ENCODE measurements around the gene SYN1. TPM values are rescaled to one million over a fixed set of nuclear protein-coding genes. Genes with fewer than 3 reads are reported as not detected.

Gene SYN1
- total and polyA plus RNA-seq, 2 experiments from 2014 or later, result 3.6 to 6.7 TPM

DNA sequence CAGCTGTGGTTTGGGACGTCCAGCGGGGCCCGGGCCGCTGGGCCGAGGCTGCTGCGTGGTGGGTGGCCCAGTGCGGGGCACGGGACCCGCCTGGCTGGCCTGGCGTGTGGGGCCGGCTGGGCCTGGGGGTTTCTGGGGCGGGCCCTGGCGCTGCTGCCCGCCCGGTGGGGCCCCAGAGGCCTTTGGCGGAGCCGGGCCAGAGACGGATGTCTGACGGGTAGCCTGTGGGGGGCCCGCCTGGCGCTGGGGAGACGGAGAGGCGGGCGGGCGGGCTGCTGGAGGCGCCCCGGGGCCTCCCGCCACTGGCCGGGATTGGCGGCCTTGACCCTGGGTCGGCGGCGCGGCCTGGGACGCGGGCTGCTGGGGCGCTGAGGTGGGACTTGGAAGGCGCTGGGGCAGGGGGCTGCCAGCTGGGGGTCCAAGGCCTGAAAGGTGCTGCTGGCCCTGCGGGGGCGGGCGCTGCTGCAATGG, 45.5 kb downstream of the SYN1 start (continued):
- TF ChIP-seq, protein P1, sequence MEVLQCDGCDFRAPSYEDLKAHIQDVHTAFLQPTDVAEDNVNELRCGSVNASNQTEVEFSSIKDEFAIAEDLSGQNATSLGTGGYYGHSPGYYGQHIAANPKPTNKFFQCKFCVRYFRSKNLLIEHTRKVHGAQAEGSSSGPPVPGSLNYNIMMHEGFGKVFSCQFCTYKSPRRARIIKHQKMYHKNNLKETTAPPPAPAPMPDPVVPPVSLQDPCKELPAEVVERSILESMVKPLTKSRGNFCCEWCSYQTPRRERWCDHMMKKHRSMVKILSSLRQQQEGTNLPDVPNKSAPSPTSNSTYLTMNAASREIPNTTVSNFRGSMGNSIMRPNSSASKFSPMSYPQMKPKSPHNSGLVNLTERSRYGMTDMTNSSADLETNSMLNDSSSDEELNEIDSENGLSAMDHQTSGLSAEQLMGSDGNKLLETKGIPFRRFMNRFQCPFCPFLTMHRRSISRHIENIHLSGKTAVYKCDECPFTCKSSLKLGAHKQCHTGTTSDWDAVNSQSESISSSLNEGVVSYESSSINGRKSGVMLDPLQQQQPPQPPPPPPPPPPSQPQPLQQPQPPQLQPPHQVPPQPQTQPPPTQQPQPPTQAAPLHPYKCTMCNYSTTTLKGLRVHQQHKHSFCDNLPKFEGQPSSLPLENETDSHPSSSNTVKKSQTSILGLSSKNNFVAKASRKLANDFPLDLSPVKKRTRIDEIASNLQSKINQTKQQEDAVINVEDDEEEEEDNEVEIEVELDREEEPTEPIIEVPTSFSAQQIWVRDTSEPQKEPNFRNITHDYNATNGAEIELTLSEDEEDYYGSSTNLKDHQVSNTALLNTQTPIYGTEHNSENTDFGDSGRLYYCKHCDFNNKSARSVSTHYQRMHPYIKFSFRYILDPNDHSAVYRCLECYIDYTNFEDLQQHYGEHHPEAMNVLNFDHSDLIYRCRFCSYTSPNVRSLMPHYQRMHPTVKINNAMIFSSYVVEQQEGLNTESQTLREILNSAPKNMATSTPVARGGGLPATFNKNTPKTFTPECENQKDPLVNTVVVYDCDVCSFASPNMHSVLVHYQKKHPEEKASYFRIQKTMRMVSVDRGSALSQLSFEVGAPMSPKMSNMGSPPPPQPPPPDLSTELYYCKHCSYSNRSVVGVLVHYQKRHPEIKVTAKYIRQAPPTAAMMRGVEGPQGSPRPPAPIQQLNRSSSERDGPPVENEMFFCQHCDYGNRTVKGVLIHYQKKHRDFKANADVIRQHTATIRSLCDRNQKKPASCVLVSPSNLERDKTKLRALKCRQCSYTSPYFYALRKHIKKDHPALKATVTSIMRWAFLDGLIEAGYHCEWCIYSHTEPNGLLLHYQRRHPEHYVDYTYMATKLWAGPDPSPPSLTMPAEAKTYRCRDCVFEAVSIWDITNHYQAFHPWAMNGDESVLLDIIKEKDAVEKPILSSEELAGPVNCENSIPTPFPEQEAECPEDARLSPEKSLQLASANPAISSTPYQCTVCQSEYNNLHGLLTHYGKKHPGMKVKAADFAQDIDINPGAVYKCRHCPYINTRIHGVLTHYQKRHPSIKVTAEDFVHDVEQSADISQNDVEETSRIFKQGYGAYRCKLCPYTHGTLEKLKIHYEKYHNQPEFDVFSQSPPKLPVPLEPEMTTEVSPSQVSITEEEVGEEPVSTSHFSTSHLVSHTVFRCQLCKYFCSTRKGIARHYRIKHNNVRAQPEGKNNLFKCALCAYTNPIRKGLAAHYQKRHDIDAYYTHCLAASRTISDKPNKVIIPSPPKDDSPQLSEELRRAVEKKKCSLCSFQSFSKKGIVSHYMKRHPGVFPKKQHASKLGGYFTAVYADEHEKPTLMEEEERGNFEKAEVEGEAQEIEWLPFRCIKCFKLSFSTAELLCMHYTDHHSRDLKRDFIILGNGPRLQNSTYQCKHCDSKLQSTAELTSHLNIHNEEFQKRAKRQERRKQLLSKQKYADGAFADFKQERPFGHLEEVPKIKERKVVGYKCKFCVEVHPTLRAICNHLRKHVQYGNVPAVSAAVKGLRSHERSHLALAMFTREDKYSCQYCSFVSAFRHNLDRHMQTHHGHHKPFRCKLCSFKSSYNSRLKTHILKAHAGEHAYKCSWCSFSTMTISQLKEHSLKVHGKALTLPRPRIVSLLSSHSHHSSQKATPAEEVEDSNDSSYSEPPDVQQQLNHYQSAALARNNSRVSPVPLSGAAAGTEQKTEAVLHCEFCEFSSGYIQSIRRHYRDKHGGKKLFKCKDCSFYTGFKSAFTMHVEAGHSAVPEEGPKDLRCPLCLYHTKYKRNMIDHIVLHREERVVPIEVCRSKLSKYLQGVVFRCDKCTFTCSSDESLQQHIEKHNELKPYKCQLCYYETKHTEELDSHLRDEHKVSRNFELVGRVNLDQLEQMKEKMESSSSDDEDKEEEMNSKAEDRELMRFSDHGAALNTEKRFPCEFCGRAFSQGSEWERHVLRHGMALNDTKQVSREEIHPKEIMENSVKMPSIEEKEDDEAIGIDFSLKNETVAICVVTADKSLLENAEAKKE (CRISPR knock-in tag; IDR thresholded peaks at IDR 0.05), result no peak
- no peak for TF ChIP-seq CREB1 (CRISPR knock-in tag; IDR thresholded peaks at IDR 0.05; ENCODE audit: low read depth)
- no peak for TF ChIP-seq POLR2AphosphoS5 (IDR thresholded peaks at IDR 0.05; ENCODE audit: low read depth)
- TF ChIP-seq EZH2 (IDR thresholded peaks at IDR 0.05; ENCODE audit: low read depth, unreplicated experiment), result no peak
- TF ChIP-seq, protein P2, sequence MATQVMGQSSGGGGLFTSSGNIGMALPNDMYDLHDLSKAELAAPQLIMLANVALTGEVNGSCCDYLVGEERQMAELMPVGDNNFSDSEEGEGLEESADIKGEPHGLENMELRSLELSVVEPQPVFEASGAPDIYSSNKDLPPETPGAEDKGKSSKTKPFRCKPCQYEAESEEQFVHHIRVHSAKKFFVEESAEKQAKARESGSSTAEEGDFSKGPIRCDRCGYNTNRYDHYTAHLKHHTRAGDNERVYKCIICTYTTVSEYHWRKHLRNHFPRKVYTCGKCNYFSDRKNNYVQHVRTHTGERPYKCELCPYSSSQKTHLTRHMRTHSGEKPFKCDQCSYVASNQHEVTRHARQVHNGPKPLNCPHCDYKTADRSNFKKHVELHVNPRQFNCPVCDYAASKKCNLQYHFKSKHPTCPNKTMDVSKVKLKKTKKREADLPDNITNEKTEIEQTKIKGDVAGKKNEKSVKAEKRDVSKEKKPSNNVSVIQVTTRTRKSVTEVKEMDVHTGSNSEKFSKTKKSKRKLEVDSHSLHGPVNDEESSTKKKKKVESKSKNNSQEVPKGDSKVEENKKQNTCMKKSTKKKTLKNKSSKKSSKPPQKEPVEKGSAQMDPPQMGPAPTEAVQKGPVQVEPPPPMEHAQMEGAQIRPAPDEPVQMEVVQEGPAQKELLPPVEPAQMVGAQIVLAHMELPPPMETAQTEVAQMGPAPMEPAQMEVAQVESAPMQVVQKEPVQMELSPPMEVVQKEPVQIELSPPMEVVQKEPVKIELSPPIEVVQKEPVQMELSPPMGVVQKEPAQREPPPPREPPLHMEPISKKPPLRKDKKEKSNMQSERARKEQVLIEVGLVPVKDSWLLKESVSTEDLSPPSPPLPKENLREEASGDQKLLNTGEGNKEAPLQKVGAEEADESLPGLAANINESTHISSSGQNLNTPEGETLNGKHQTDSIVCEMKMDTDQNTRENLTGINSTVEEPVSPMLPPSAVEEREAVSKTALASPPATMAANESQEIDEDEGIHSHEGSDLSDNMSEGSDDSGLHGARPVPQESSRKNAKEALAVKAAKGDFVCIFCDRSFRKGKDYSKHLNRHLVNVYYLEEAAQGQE (IDR thresholded peaks at IDR 0.05; ENCODE audit: unreplicated experiment), result no peak
- TF ChIP-seq, protein P3, sequence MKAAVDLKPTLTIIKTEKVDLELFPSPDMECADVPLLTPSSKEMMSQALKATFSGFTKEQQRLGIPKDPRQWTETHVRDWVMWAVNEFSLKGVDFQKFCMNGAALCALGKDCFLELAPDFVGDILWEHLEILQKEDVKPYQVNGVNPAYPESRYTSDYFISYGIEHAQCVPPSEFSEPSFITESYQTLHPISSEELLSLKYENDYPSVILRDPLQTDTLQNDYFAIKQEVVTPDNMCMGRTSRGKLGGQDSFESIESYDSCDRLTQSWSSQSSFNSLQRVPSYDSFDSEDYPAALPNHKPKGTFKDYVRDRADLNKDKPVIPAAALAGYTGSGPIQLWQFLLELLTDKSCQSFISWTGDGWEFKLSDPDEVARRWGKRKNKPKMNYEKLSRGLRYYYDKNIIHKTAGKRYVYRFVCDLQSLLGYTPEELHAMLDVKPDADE (IDR thresholded peaks at IDR 0.05), result no peak
- TF ChIP-seq ZNF331 (CRISPR knock-in tag; IDR thresholded peaks at IDR 0.05; ENCODE audit: low read depth), result no peak
- TF ChIP-seq, protein P4, sequence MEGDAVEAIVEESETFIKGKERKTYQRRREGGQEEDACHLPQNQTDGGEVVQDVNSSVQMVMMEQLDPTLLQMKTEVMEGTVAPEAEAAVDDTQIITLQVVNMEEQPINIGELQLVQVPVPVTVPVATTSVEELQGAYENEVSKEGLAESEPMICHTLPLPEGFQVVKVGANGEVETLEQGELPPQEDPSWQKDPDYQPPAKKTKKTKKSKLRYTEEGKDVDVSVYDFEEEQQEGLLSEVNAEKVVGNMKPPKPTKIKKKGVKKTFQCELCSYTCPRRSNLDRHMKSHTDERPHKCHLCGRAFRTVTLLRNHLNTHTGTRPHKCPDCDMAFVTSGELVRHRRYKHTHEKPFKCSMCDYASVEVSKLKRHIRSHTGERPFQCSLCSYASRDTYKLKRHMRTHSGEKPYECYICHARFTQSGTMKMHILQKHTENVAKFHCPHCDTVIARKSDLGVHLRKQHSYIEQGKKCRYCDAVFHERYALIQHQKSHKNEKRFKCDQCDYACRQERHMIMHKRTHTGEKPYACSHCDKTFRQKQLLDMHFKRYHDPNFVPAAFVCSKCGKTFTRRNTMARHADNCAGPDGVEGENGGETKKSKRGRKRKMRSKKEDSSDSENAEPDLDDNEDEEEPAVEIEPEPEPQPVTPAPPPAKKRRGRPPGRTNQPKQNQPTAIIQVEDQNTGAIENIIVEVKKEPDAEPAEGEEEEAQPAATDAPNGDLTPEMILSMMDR (conservative IDR thresholded peaks at IDR 0.05; ENCODE audit: low read depth in 2 of 2), result no peak
- no peak for TF ChIP-seq NANOG (IDR thresholded peaks at IDR 0.05; ENCODE audit: borderline replicate concordance)
- TF ChIP-seq EZH2phosphoT487 (IDR thresholded peaks at IDR 0.05; ENCODE audit: unreplicated experiment), result no peak
- no peak for TF ChIP-seq JUNB (IDR thresholded peaks at IDR 0.05; ENCODE audit: unreplicated experiment)

Measured in GM23338 (cell line).